ENCODE data around the gene LDLRAP1.
A peak's percentile ranks its signal among the peaks of the same experiment; 100 is the strongest.

Gene LDLRAP1

DNA sequence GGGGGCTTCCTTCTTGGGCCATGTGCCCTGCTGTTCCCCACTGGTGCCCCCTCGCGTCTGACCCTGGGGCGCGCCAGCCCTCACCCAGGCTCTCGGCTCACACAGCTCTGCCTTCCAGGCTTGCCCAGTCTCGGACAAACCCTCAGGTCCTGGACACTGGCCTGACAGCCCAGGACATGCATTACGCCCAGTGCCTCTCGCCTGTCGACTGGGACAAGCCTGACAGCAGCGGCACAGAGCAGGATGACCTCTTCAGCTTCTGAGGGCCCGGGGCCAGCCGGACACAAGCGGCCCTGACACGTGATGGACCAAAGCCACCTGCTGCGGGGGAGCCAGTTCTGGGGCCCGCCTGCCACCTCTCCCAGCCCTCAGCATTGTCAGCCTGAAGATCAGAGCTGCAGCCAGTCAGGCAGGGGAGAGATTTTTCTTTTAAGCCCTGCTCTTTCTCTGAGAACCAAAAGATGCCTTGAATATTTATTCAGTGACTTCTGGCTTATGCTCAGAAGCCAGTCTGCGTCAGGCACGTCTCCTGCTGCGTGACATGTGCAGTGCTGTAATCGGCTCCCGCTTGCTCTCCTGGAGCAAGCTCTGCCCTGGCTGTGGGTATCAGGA lies 23.4 kb downstream of the LDLRAP1 start:
- DNase-seq (ENCODE audit: low spot score): no peak
- TF ChIP-seq, protein P1, sequence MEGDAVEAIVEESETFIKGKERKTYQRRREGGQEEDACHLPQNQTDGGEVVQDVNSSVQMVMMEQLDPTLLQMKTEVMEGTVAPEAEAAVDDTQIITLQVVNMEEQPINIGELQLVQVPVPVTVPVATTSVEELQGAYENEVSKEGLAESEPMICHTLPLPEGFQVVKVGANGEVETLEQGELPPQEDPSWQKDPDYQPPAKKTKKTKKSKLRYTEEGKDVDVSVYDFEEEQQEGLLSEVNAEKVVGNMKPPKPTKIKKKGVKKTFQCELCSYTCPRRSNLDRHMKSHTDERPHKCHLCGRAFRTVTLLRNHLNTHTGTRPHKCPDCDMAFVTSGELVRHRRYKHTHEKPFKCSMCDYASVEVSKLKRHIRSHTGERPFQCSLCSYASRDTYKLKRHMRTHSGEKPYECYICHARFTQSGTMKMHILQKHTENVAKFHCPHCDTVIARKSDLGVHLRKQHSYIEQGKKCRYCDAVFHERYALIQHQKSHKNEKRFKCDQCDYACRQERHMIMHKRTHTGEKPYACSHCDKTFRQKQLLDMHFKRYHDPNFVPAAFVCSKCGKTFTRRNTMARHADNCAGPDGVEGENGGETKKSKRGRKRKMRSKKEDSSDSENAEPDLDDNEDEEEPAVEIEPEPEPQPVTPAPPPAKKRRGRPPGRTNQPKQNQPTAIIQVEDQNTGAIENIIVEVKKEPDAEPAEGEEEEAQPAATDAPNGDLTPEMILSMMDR (IDR thresholded peaks at IDR 0.05): no peak
- Histone ChIP-seq H3K27ac (peak overlapping the region; percentile 74 to 96), H3K4me3 (peak overlapping the region; percentile 44)

DNA sequence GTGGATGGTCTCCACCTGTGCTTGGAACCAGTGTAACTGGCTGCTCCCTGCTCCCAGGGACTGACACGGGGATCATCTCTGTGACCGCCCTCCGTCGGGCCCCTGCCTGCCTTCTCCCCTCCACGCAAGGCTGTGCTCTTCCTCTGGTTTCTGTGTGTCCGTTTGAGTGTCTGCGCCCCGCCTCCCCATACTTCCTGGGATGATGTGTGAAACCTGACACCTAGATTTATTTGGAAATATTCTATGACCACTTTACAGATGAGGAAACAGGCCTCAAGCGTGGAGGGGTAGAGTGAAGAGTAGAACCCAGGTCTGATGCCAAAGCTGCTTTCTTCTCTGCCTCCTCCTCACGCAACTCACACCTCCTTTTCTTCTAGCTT lies 24.3 kb downstream of the LDLRAP1 start:
- Histone ChIP-seq H3K27ac (peak overlapping the region; percentile 74 to 96), H3K4me3 (no peak overlapping the region)
- TF ChIP-seq, protein P1 (IDR thresholded peaks at IDR 0.05): no peak
- DNase-seq (ENCODE audit: low spot score): no peak

DNA sequence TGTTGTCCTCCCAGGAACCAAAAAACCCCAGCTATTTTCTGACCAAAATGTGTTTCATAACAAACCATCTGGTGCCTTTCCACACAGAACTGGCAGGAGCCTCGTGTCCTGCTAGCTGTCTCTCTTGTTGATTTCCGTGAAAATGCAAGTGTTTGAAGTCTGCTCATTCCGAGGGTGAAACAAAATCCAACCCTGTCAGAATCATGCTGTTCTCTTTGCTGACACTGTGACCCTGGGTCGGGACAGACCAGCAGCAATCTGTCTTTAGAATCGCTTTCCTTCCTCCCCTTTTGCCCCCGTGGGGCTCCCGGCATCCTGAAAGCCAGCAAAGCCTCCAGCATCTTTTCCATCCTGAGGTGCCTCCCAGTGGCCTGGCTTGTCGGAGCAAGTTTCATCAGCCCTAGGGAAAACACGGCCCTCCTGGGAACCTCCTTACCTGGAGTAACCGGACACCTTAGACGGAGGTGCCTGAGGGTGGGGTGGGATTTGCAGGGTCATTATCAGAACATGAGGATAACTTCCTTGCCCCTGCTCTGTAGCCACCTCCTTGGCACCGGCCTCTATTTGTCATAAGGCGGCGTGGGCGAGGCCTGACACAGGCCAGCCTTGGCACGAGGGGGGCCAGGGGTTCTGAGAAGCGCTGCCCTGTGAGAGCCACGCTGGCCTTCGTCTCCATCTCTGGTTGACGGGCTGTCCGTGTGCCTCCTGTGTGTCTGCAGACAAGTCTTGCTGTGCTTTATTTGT lies 24.9 kb downstream of the LDLRAP1 start:
- TF ChIP-seq, protein P1 (IDR thresholded peaks at IDR 0.05): no peak
- Histone ChIP-seq H3K4me3 (no peak overlapping the region), H3K27ac (peak overlapping the region; percentile 74 to 96)
- DNase-seq (ENCODE audit: low spot score): no peak

DNA sequence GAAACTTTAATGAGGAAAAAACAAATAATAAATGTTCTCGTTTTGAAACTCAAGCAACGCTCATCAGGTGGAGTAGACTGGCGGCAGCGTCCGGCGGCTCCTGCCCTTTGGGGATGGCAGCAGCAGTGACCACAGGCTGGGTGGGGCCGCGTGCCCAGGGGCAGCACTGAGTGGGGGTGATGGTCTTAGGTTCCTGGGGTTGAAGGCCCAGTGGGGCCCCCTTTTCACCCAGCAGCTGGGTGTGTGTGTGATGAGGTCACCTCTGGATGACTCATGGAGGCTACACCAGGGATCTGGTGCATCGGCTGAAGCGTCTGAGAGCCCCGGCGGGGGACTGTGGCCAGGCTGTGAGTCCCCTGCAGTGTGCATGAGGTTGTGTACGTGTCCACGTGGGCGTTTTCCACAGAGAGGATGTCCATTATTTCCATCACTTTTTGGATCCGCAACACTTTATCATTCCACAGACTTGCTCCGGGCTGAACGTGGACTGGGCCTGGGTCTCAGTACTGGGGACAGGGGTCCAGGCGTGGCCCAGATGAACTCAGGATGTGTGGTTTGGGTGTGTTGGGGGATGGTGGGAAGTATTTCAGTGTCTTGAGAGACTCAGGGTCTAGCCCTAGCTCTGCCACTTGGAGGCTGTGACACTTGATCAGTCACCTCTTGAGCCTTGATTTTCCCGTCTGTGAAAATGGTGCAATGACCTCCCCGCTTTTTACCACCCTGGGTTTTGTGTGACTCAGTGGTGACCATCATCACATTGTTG lies 25.6 kb downstream of the LDLRAP1 start:
- Histone ChIP-seq H3K27ac (peak overlapping the region in 1 of 2 donors; percentile 96), H3K4me3 (no peak overlapping the region)
- no peak for DNase-seq (ENCODE audit: low spot score)
- TF ChIP-seq, protein P1 (IDR thresholded peaks at IDR 0.05): no peak

DNA sequence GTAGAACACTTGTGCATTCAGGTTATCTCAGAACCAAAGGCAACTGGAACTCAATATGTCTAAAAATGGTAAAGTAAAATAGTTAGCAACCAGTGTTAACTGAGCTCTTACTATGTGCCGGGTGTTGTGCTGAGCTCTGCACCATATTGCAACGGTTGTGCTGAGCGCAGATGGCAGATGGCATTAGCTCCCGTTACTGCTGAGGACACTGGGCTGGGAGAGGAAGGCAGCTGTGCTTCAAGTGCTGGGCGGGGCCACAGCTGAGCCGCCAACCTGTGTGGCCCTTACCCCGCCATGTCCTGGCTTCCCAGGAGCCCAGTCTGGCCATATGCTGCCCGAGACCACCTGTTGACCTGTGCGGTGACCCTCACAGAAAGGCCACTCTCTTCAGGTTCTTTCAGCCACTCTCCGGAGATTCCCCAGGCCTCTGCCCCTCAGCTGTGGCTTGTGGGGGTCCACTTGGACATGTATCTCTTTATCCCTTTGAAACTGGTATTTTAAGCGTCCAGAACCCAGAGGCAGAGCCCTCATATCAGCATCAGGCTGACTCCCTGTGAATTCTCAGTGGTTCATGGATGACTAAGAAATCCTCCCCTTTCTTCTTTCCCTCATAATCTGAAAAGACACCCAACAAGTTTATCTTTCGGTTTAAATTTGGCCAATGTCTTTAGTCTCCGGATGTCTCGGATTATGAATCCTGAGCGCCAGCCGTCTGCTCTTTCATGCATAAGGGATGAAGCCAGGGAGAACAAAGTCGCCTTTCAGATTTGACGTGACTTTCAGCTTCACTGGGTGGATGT lies 26.4 kb downstream of the LDLRAP1 start:
- Histone ChIP-seq H3K27ac (peak overlapping the region in 1 of 2 donors; percentile 16), H3K4me3 (no peak overlapping the region)
- DNase-seq (ENCODE audit: low spot score): no peak
- TF ChIP-seq, protein P1 (IDR thresholded peaks at IDR 0.05): no peak

DNA sequence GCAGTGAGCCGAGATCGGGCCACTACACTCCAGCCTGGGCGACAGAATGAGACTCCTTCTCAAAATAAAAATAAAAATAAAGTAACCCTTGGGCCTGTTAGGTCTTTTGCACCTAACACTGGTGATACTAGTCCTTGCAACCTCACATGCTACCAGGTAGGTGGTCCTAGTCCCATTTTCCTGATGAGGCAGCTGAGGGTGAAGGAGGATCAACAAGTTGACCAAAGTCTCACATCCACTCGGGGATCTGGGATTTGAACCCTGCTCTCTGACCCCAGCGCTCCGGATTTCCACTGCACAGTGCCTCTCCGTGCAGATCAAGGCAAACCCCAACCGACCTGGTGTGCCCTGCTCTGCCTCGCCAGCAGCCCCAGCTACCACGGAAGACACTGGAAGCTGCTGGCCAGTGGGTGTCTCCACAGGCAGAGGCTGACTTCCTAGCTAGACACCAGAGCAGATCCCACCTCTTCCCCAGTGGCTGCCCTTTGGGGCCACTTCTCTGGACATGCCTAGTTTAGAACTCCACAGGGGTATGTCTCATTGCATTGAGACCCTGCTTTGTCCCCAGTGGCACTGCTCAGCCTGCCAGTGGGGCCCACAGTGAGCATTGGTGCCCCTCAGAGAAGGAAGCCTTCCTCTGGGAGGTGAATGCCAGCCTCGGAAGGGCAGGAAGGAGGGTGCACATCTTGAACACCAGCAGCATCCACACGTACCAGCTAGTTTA lies 27.6 kb downstream of the LDLRAP1 start:
- no peak for DNase-seq (ENCODE audit: low spot score)
- TF ChIP-seq, protein P1 (IDR thresholded peaks at IDR 0.05): no peak
- Histone ChIP-seq H3K27ac (no peak overlapping the region), H3K4me3 (no peak overlapping the region)
